Measurements from ENCODE around the gene IFNGR2. TPM values are rescaled to one million over a fixed set of nuclear protein-coding genes. Genes with fewer than 3 reads are reported as not detected.

IFNGR2 gene
- total RNA-seq, 1 experiment from 2014 or later: 44.1 TPM

DNA sequence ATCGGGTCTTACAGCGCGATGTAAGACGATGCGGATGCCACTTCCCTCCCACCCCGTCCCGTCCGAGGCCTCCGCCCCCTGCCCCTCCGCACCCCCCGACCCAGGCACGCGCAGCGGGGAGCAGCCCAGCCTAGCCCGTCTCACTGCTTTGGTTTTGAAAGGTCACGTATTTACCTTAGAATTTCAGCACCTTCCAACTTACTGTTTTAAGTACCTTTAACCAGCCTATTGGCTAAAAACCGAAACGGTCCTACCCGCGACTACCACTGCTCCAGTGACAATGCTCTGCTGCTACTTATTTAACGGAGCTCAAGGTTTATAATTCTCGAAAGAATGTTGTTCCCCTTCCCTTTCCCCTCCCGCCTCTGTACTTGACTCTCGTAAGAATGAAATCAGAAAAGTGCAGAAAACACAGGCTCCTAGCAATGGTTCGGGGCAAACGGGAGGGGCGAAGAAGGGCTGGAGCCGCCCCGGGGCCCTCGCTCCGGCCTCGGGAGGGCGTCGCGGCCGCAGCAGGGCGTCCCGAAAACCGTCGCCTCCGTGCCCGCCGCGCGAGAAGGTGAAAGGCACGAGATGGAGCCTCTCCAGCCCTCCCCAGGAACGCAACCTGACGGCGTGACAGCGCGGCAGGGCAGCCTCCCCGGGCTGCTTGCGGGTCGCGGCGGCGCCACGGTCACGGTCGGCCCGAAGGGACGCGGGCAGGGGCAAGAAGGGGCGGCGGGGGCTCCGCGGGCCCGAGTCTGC, 75.9 kb downstream of the IFNGR2 start:
- Mint-ChIP-seq H3K4me3 (peak overlapping the region; percentile 83 to 95), H3K9me3 (no peaks in the 10 kb centered on the region), H3K27me3 (ENCODE audit: low read depth) (peaks cover 2% of the 10 kb centered on the region; the same call in 1 of the 2 replicates), H3K4me1 (peaks cover 6 to 8% of the 10 kb centered on the region in 2 experiments), H3K36me3 (ENCODE audit: insufficient read depth in 1 of 3, low read depth in 3 of 3) (no peaks in the 10 kb centered on the region; a peak in 2 of 7 replicates), H3K27ac (no peak overlapping the region)
- no peaks in the 10 kb centered on the region for H4K20me1 ChIP-seq (ENCODE audit: control insufficient read depth, insufficient read depth, insufficient read length)
- H3K27me3 ChIP-seq (ENCODE audit: insufficient read depth, low read length): no peaks in the 10 kb centered on the region
- peaks cover 2% of the 10 kb centered on the region for H3K79me1 ChIP-seq (ENCODE audit: insufficient read depth, low read depth, low read length, poor library complexity, severe bottlenecking)
- no peak overlapping the region for H2BK12ac ChIP-seq (ENCODE audit: insufficient read length, low read depth, low read length)
- no peak overlapping the region for H2BK120ac ChIP-seq (ENCODE audit: low read depth, low read length, poor library complexity, severe bottlenecking)
- H3K4me2 ChIP-seq (ENCODE audit: insufficient read depth, insufficient read length, low read length): peak overlapping the region; percentile 87
- H3K27ac ChIP-seq (ENCODE audit: insufficient read length, low read depth, low read length): no peak overlapping the region
- H3K14ac ChIP-seq (ENCODE audit: insufficient read depth, low read length): no peak overlapping the region
- peaks cover 2% of the 10 kb centered on the region; the same call in 1 of the 2 replicates for H3K4me1 ChIP-seq (ENCODE audit: insufficient read depth, low read length)
- H4K5ac ChIP-seq (ENCODE audit: insufficient read length, low read depth, low read length): no peak overlapping the region
- no peak overlapping the region for H3K56ac ChIP-seq (ENCODE audit: insufficient read length, low read depth, low read length)
- no peak overlapping the region for H3K4ac ChIP-seq (ENCODE audit: low read depth, low read length)
- no peaks in the 10 kb centered on the region for H3K9me3 ChIP-seq (ENCODE audit: control insufficient read depth, low read depth, low read length)
- H2BK20ac ChIP-seq (ENCODE audit: low read depth, low read length, poor library complexity, severe bottlenecking): no peak overlapping the region
- H4K8ac ChIP-seq (replicated peaks; ENCODE audit: insufficient read length, low read depth, low read length): no peak overlapping the region
- H2BK5ac ChIP-seq (ENCODE audit: insufficient read length, low read length): no peak overlapping the region
- H3K79me2 ChIP-seq (ENCODE audit: insufficient read depth, low read length): no peaks in the 10 kb centered on the region
- DNase-seq: peak; percentile 63
- H3K23ac ChIP-seq (ENCODE audit: insufficient read length, low read depth, low read length): no peak overlapping the region
- H3K18ac ChIP-seq (ENCODE audit: insufficient read length, low read depth, low read length): no peak overlapping the region
- H4K91ac ChIP-seq (ENCODE audit: insufficient read length, low read depth, low read length): no peak overlapping the region
- H2BK15ac ChIP-seq (ENCODE audit: low read depth, low read length): no peak overlapping the region
- TF ChIP-seq, protein P1, sequence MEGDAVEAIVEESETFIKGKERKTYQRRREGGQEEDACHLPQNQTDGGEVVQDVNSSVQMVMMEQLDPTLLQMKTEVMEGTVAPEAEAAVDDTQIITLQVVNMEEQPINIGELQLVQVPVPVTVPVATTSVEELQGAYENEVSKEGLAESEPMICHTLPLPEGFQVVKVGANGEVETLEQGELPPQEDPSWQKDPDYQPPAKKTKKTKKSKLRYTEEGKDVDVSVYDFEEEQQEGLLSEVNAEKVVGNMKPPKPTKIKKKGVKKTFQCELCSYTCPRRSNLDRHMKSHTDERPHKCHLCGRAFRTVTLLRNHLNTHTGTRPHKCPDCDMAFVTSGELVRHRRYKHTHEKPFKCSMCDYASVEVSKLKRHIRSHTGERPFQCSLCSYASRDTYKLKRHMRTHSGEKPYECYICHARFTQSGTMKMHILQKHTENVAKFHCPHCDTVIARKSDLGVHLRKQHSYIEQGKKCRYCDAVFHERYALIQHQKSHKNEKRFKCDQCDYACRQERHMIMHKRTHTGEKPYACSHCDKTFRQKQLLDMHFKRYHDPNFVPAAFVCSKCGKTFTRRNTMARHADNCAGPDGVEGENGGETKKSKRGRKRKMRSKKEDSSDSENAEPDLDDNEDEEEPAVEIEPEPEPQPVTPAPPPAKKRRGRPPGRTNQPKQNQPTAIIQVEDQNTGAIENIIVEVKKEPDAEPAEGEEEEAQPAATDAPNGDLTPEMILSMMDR (conservative IDR thresholded peaks at IDR 0.05): no peak
- H2AFZ ChIP-seq (ENCODE audit: low read length): no peak overlapping the region
- no peak overlapping the region for H2AK5ac ChIP-seq (ENCODE audit: insufficient read length, low read length)
- no CpG with 5 or more reads among the region's 68 CpGs for whole genome bisulfite sequencing (ENCODE audit: extremely low coverage, insufficient read length, low lambda C conversion rate)
- peaks cover 20% of the 10 kb centered on the region for H3K23me2 ChIP-seq (ENCODE audit: insufficient read length, low read depth, low read length, poor library complexity, severe bottlenecking)
- peak overlapping the region; percentile 13 for H3K9ac ChIP-seq (ENCODE audit: extremely low read depth, insufficient read length, low read length)
- H3T11ph ChIP-seq (ENCODE audit: low read length): no peak overlapping the region
